CD4-positive, alpha-beta T cell treated with Interleukin-12 subunit alpha and Interleukin-12 subunit beta, for 1 hour (primary cell): ENCODE results near the gene EFCAB6.

Source experiments
- DNase-seq: peaks from one replicate; pipeline ENCODE4 v3.0.0-alpha.2; 2020

Gene EFCAB6

GRCh38 chr22:43569111-43569510, 243.0 kb downstream of the EFCAB6 start:
- DNase-seq = no peak

DNA sequence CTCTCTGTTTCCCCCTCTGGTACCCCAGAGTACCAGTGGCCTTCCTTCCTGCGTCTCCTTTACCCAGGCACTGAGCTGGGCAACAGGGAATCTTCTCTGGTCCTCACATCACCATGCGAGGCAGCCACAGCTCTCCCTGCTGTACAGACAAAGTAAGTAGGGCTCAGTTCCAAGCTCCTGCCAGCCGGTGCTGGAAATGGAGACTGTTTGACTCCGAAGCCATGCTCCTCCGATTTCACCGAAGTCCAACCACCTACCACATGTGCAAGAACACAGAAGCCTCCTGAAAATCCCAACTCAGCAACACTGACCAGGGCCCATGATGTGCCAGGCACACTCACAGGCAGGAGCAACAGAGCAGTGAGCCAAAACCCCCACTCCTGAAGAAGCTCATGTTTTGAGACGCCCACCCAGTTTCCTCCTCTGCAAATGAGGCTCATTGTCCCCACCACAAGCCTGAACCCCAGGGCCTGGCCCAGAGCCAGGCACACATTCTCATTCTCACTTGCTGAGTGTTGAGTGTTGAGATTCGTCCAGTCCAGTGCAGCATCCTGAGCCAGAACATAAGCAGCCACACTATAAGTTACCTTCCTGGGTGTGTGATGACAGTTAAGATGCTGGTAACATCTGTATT, 244.3 kb downstream of the EFCAB6 start:
- DNase-seq = no peak

- no peak for DNase-seq
Measured at GRCh38 chr22:43566561-43567332, 245.4 kb downstream of the EFCAB6 start.

DNA sequence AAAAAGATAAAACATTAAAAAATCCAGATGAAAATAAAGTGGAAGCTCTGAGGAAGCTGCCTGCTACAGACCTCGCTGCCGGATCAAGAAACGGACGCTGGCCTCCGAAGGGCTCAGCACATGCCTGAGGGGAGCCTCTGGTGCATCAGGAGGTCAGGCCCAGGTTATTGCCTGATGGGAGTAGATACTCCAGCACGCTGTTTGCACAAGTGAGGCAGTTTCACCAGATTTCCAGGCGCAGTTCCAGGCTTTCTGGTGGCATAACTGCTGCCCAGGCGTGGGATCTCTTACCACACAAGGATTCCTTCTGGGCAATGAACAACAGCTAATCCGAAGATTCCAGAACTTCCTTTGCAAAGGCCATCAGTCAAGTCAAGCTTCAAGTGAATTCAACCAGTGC, 246.1 kb downstream of the EFCAB6 start:
- no peak for DNase-seq

DNA sequence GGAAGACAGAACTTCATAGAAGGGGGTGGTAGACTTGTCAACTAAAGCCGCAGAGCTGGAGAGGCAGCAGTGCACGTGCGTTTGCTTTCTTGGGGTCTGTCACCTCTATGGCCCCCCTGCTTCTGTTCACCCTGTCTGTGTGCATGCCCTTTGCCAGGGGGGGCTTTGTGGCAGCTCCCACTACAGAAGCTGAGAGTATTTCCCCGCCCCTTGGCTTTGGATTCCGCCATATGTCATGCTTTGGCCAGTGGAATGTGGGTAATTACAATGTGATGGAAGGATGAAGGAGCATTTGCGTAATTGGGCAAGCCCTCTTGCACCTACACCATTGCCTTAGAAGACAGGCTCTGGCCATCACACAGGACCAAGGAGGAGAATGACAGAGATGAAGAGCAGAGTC, 247.2 kb downstream of the EFCAB6 start:
- DNase-seq = no peak

DNA sequence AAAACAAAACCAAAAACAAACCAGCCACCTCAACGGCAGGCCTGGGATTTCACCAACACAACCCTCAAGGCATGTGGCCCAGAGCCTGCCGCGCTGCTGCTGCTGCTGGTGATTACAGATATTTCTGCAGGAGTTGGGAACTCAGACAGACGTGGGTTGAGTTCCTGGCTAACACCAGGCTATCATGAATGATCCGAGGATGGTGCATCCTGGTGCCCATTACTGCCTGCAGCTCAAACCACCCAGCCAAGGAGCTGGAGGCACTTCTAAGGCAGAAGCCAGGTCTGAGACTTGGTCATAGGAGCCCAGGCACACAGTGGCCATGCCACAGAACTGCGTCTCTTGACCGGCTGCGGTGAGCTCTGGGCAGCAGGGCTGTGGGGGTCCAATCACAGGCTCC, 248.5 kb downstream of the EFCAB6 start:
- no peak for DNase-seq

DNA sequence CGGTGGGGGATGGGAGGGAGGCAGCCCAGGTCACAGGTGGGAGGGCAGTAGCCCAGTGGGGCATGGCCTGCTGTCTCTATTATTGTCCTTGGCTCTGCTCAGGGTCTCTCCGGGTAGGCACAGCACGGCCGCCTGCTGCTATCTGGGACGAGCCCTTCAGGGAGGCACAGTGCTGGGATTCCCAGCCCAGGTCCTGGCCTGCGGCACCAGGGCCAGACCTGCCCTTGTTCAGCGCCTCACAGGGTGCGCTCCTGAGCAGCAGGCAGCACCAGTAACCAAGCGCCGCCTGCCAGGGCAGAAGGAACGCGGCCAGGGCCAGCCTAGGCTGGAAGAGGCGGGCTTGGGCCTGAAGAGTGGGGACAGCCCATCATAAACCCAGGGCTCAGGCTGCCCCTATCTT, 249.3 kb downstream of the EFCAB6 start:
- DNase-seq = no peak

GRCh38 chr22:43561415-43562178, 250.5 kb downstream of the EFCAB6 start:
- DNase-seq = no peak

- no peak for DNase-seq
Measured at GRCh38 chr22:43560651-43561050, 251.5 kb downstream of the EFCAB6 start.

GRCh38 chr22:43555561-43556515, 256.3 kb downstream of the EFCAB6 start:
- DNase-seq = no peak

GRCh38 chr22:43554694-43555365, 257.3 kb downstream of the EFCAB6 start:
- no peak for DNase-seq

DNA sequence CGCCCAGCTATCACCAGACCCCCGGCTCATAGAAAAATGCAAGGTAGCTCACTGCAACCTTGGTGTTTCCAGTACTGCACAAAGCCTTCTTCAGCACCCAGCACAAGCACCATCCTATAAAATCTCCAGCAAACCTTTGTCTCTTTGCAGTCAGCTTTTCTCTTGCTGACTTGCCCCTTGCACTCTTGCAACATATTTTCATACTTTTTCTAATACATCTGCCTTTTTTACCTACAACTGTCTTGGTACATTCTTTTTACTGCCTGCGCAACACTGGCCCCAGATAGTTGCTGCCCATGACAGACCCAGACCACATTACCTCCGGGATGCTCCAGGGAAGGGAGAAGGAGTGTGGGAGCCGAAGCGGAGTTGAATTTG, 257.9 kb downstream of the EFCAB6 start:
- no peak for DNase-seq

DNA sequence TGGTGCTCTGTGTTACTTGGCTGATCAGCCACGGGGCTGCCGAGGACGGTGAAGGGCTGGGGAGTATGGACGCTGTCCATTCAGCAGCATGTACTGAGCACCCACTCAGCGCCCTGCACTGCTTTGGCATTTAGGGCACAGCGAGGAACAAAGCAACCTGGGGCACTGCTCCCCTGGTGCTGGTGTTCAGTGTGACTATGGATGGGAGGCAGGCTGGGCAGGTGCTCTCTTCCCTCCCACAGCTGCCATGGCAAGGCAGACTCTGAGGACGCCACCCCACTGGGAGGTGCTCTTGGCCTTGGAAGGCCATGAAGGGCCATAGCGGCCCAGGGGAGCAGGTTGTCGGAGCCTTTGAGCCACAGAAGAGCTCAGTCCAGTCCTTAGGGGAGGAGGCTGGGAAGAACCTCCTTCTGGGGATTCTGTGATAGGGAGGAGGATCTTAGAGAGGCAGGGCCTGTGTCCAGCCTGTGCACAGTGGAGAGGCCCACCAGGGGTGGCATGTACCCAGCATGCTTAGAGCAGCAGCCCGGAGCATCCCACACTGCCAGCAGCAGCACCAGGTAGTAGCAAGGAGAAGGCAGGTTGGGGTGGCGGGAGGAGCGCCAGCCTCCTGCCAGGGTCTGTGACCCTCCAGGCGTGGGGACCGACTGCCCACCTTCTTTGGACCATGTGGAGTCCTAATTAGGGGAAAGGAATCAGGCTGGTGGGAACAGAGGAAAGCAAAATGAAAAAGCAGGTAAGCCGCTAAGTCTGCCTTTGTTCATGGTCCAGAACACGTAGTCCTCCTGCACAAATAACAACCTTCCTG, 258.4 kb downstream of the EFCAB6 start:
- DNase-seq = no peak

- DNase-seq = no peak
Measured at GRCh38 chr22:43550672-43551071, 261.4 kb downstream of the EFCAB6 start.

- no peak for DNase-seq
Measured at GRCh38 chr22:43550024-43550620, 262.0 kb downstream of the EFCAB6 start.

DNA sequence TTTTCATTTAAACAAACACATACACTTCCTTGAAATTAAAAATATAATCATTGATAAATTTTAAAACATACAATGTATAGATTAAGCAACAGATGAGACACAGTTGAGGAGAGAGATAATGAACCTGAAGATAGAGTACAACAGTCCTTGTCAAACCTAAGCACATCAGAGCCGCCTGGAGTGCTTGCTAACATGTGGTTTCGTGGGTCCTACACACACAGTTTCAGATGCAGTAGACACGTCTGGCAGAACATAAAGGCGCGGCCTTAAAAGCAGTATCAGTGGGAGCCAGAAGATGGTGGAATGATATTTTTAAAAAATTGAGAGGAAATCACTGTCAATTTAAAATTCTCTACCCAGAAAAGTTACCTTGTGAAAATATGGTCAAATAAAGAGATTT, 265.9 kb downstream of the EFCAB6 start:
- no peak for DNase-seq

DNA sequence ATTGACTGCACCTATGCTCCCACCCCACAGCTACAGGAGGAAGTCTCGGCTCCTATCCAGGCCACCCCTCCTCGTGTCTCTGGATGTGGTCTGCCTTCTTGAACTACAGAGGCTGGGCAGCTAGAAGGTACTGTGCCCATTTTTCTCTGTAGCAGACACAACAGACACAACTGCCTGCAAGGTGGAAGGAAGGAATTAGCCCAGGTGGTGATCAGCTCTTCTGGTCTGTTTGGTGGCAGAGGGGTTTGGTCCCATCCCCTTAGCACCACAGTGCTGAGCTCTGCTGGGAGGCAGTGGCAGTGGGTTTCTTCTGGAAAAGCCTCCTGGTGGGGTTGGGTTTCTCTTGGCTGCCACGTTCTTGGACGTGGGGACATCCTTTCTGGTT, 267.8 kb downstream of the EFCAB6 start:
- DNase-seq = no peak

GRCh38 chr22:43543522-43544288, 268.4 kb downstream of the EFCAB6 start:
- DNase-seq = no peak

GRCh38 chr22:43542681-43543521, 269.2 kb downstream of the EFCAB6 start:
- DNase-seq = no peak
